HG03039 (cell line): ENCODE results near the gene PCNX3.
A peak's percentile ranks its signal among the peaks of the same experiment; 100 is the strongest.

ENCODE experiments used
- ATAC-seq: cut with Tn5 transposase; IDR thresholded peaks from one replicate; pipeline ENCODE4 v1.9.1; 2021; ENCODE audit warnings: mild to moderate bottlenecking, moderate library complexity; ENCODE audit not compliant: unreplicated experiment

PCNX3 gene

GRCh38 chr11:65615229-65615949 is at the start of gene PCNX3:
TSS of gene PCNX3 (plus strand) at chr11:65615776. CDS start at chr11:65616312, 536 bp downstream.
- peak; percentile 71 for ATAC-seq

GRCh38 chr11:65569164-65569972 is 46.2 kb upstream of the PCNX3 start:
- ATAC-seq, result peak; percentile 0

- peak; percentile 56 for ATAC-seq
These were observed 45.3 kb upstream of the PCNX3 start, which contains the start of gene ZNRD2 for GRCh38 chr11:65569973-65570918. TSS of gene ZNRD2 (plus strand) at chr11:65570477. CDS start at chr11:65570492, 15 bp downstream.

GRCh38 chr11:65571420-65571819 is 44.2 kb upstream of the PCNX3 start:
- no peak for ATAC-seq

- ATAC-seq, result no peak
These were observed 43.6 kb upstream of the PCNX3 start for GRCh38 chr11:65571940-65572339.

- no peak for ATAC-seq
These were observed 43.1 kb upstream of the PCNX3 start, which contains the start of gene FAM89B for GRCh38 chr11:65572356-65573051. TSS of gene FAM89B (plus strand) at chr11:65572538. CDS start at chr11:65572670, 132 bp downstream.

GRCh38 chr11:65573391-65574079 is 42.0 kb upstream of the PCNX3 start:
- ATAC-seq, result no peak

- peak; percentile 24 for ATAC-seq
These were observed 41.3 kb upstream of the PCNX3 start for GRCh38 chr11:65574109-65574810.

GRCh38 chr11:65574811-65575567 is 40.6 kb upstream of the PCNX3 start:
- ATAC-seq, result no peak

- no peak for ATAC-seq
These were observed 39.9 kb upstream of the PCNX3 start, which contains the start of gene EHBP1L1 for GRCh38 chr11:65575568-65576231. TSS of gene EHBP1L1 (plus strand) at chr11:65576053. CDS start at chr11:65576303, 250 bp downstream.

- no peak for ATAC-seq
These were observed 39.2 kb upstream of the PCNX3 start for GRCh38 chr11:65576232-65576866.

GRCh38 chr11:65576867-65577755 is 38.5 kb upstream of the PCNX3 start:
- ATAC-seq, result no peak

GRCh38 chr11:65577756-65578109 is 37.8 kb upstream of the PCNX3 start:
- no peak for ATAC-seq

GRCh38 chr11:65578134-65578533 is 37.4 kb upstream of the PCNX3 start:
- no peak for ATAC-seq

GRCh38 chr11:65578667-65579066 is 36.9 kb upstream of the PCNX3 start:
- ATAC-seq, result no peak

- no peak for ATAC-seq
These were observed 36.3 kb upstream of the PCNX3 start for GRCh38 chr11:65579291-65579690.
